GM19395 (cell line): ENCODE data around the gene FBXW11.

Experiments
- ATAC-seq: cut with Tn5 transposase; IDR thresholded peaks from one replicate; pipeline ENCODE4 v1.9.1; 2021; ENCODE audit warnings: mild to moderate bottlenecking, moderate library complexity; ENCODE audit not compliant: unreplicated experiment

FBXW11 gene

GRCh38 chr5:171874234-171874633, 132.2 kb downstream of the FBXW11 start:
- ATAC-seq = no peak

GRCh38 chr5:171872666-171873065, 133.8 kb downstream of the FBXW11 start:
- no peak for ATAC-seq

DNA sequence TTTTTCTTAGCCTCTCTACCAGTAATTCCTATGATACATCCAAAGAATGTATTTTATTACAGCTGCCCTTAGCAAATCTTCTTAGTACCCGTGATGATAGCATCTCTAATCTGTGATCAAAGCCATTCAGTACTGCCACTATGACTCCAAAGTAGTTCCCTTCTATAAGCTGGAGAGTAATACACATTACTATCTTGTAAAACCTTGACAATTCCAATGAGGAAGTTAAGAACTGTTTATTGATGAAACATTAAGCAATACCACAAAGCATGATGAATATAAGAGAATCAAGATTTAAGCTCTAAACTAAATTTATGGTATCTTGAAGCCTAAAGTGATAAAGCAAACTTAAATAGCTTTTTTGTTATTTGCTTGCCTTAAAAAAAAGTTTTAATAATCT, 134.7 kb downstream of the FBXW11 start:
- ATAC-seq = no peak

GRCh38 chr5:171869956-171870355, 136.5 kb downstream of the FBXW11 start:
- no peak for ATAC-seq

- no peak for ATAC-seq
Observed at GRCh38 chr5:171868236-171868635, 138.2 kb downstream of the FBXW11 start.

- ATAC-seq = no peak
Observed at GRCh38 chr5:171867786-171868185, 138.7 kb downstream of the FBXW11 start.

GRCh38 chr5:171865471-171865870, 141.0 kb downstream of the FBXW11 start:
- ATAC-seq = no peak

GRCh38 chr5:171863935-171864334, 142.5 kb downstream of the FBXW11 start:
- ATAC-seq = no peak

DNA sequence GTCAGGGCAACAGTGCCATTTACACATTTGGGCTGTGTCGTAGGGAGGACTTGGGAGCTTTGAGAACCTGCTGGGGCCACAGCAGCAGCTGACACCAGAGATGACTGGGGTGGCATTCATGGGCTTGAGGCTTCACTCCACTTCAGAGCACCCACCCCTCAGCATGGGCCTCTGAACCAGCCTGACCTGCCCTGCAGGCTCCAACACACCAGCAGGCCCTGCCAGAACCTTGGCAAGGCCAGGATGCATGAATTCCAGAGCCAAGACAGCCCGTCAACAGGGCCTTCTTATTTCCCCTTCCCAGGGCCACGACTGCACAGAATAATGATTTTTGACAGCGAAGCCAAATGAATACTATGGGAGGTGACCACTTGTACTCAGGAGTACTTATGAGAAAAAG, 143.8 kb downstream of the FBXW11 start:
- ATAC-seq = no peak

DNA sequence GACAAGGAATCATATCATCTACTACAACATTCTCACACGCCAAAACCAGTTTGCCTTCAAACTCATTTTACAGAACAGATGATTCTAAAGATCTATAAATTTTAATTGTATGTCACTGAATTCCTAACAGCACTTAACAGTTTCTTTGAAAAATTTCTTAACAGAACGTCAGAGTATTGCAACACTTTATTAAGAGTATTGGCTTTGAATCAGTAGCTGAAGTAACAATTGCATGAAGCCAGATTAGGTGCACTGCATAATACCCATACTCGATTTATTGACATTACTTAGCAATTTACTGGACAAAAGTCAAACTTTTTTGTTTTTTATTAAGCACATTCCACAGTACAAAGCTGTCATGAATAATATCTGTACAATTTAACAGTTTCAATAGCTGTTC, 145.1 kb downstream of the FBXW11 start:
- no peak for ATAC-seq

DNA sequence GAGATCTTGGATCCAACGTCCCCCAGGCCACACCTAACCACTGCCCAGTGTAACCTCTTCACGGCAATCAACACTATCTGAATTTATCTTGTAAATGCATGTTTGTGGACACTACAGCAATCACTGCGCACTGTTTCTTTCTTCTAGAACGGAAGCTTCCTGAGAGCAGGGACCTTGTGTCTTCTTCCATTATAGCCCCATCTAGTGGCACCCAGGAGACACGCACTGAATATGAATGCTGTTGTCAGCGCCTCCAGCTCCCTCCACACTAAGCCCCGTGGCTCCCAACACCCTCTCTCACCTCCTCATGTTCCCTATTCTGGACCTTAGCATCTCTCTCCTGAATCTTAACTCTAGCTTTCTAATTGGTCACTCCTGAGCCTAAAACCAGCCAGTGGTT, 148.1 kb downstream of the FBXW11 start:
- ATAC-seq = no peak

- ATAC-seq = no peak
Observed at GRCh38 chr5:171857489-171857876, 149.0 kb downstream of the FBXW11 start.

- ATAC-seq = no peak
Observed at GRCh38 chr5:171855798-171856763, 150.4 kb downstream of the FBXW11 start.

GRCh38 chr5:171855265-171855664, 151.2 kb downstream of the FBXW11 start:
- ATAC-seq = no peak

DNA sequence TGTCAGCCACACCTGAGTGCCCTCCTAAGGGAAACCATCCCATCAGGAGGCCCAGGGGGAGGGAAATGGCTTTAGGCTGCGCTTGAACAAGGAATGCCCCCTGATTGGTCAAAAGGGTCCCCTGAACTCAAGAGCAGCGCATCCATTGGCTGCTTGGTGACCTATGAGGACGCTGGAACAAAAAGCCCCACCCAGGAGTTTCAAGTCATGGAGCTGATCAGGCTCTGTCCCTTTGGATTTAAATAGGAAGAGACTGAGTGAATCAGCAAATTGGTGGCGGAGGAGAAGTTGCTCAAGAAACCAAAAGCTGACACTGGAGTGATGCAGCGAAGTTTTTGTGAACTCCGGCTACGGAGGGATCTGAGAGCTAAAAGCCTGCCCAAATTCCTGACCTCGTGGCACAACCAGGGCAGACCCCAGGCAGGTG, 154.2 kb downstream of the FBXW11 start:
- no peak for ATAC-seq

- ATAC-seq = no peak
Observed at GRCh38 chr5:171851251-171851650, 155.2 kb downstream of the FBXW11 start.

- ATAC-seq = no peak
Observed at GRCh38 chr5:171850324-171850947, 156.0 kb downstream of the FBXW11 start.

DNA sequence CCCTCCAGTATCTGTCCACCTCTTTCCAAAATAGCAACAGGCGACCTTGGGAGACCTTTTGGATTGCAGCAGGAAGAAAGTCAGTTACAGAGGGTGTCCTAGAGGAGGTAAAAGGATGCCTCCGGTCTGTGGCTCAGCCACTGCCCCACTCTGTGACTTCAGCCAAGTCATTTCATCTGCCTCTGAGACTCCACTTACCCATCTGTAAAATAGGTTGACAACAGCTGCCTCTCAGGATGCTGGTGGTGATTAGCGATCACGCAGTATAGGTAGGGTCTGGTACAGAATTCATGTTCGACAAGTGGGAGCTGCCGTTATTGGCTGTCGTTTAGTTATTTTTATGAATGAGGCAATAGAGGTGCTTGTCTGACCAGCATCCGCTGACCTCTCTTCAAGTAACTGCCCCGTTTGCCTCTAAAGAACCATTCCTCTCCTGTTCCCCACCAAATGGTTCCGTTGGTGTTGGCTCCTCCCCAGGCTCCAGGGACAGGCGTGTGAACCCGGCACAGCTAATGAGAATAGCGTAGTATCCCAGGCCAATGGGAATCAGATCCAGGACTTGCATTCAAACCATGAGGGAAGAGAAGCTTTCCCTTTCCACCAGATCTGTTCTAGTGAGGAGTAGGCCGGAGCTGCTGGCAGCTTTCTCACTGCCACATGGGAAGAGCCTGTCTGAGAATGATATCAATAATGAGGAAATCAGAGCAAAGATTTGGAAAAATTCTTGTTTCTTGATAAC, 156.7 kb downstream of the FBXW11 start:
- no peak for ATAC-seq

DNA sequence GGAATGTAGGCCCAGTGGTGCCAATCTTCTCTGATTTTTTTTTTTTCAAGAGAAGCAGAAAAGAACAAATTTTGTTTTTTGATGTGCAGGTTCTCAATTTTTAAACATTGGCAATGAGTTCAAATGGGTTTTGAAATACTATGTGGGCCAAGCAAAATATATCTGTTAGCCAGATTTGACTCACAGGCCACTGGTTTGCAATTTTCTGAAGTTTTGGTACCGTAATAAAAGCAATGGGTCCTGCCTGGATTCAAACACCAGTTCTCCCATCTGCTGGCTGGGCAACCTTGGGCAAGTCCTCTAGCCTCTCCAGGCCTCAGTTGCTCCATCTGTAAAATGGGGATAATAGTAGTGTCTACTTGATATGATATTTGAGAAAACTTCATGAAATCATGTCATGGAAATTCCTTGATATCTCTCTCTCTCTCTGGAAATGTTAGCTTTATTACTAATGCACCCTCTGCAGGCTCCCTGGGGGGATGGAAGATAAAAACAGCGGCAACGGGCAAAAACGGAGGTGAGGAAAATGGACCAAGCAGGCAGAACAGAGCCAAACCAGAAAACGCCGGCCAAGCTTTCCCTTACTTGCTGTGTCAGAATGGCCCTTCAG, 157.4 kb downstream of the FBXW11 start:
- ATAC-seq = no peak

- no peak for ATAC-seq
Observed at GRCh38 chr5:171848486-171848885, 158.0 kb downstream of the FBXW11 start.

DNA sequence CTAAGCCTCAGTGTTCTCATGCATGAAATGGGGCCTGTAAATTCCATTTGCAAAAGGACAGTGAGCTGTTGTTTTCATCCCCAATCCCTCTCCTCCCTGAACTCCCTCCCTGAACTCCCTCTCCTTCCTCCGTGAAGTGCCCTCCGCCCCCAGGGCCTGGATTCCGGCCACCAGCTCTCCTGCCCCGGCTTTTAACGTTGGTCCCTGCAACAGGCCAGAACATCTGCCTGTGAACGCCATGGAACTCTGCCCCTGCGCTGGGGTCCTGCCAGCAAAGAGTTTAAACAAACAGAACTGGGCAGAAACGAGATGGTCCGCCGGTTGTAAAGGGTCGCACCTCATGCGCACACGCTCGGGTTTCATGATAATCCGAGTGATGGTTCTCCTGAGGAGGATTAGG, 158.4 kb downstream of the FBXW11 start:
- no peak for ATAC-seq
